Cardiac muscle cell (in vitro differentiated cells and primary cell): ENCODE data around the gene ATAT1. TPM values are rescaled to one million over a fixed set of nuclear protein-coding genes. Genes with fewer than 3 reads are reported as not detected.
A peak's percentile ranks its signal among the peaks of the same experiment; 100 is the strongest.

ENCODE experiments used
- DNase-seq, 2 donors: peaks; one replicate each; pipeline versions ENCODE4 v3.0.0 to v3.0.0-alpha.2; 2010 to 2017; ENCODE audit warnings: low read depth in 1 of 2, low spot score in 1 of 2
- H3K27ac ChIP-seq: fragments of 200-600 bp; sonication (generic); 2 replicates; pipeline ENCODE4 v1.5.1; 2016
- H3K27me3 ChIP-seq: fragments of 200-600 bp; sonication (generic); 2 replicates; pipeline ENCODE4 v1.6.0; 2016; ENCODE audit warnings: control low read depth
- H3K36me3 ChIP-seq: fragments of 200-600 bp; sonication (generic); 2 replicates; pipeline ENCODE4 v1.5.1; 2016; ENCODE audit warnings: control low read depth
- H3K4me1 ChIP-seq: fragments of 200-600 bp; sonication (generic); 2 replicates; pipeline ENCODE4 v1.8.1; 2017; ENCODE audit warnings: low read depth, mild to moderate bottlenecking, mixed run types
- H3K4me3 ChIP-seq: fragments of 200-600 bp; sonication (generic); 2 replicates; pipeline ENCODE4 v1.5.1; 2016; ENCODE audit warnings: mild to moderate bottlenecking
- H3K9me3 ChIP-seq: fragments of 200-600 bp; sonication (generic); 2 replicates; pipeline ENCODE4 v1.5.1; 2017; ENCODE audit warnings: low read depth, mild to moderate bottlenecking, control low read depth
- CTCF ChIP-seq: IDR thresholded peaks from 2 replicates; pipeline ENCODE4 v1.5.1; 2012; ENCODE audit warnings: low read depth, mild to moderate bottlenecking, low read length
- polyA plus RNA-seq: library from polyadenylated mRNA; unstranded; fragments of >200 nt; fragmentation: Nextera tagmentation; extraction: Ambion mirVana; gene quantifications from 2 replicates; pipeline ENCODE4 v1.2.1, GENCODE V29; 2016
- total RNA-seq: library from RNA; depleted of rRNA; stranded (reverse); fragments of >200 nt; gene quantifications from 2 replicates; pipeline ENCODE4 v1.2.3, GENCODE V29; 2016

The ATAT1 gene
- total and polyA plus RNA-seq, 2 experiments from 2014 or later, result 11.2 to 18.0 TPM

DNA sequence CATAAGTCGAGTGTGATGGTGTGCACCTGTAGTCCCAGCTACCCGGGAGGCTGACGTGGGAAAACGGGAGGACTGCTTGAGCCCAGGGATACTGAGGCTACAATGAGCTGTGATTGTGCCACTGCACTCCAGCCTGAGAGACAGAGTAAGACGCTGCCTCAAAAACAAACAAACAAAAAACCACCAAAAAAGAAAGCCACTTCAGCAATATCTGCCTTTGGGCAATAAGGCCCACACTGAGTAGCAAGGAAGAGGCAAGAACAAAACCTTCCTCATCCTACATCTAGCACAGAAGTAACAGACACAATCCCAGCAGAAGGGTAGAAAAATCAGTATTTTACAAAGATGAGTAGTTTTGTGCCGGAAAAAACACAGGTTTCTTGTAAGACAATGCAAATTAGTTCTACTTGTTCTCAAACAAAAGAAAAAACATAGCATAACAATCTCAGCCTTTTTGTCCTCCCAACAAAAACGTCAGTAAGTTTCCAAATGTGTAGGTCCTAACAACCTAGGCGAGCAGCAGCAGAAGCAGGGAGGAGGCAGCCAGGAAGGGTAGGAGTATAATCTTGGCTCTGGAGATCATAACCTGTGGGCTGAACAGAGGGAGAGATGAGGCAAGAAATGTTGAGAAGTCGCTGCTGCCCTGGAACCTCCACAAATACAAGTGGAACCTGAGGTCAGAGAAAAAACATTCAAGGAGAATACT, 15.4 kb upstream of the ATAT1 start:
- no peaks in the 10 kb centered on the region for H3K27me3 ChIP-seq
- no peak for TF ChIP-seq CTCF
- no peak overlapping the region for H3K4me3 ChIP-seq
- no peaks in the 10 kb centered on the region for H3K9me3 ChIP-seq
- H3K27ac ChIP-seq, result peak overlapping the region; percentile 33
- peaks cover 30% of the 10 kb centered on the region for H3K36me3 ChIP-seq
- H3K4me1 ChIP-seq, result peaks cover 13% of the 10 kb centered on the region
- DNase-seq, result peak in 1 of 2 donors; percentile 43

- H3K27me3 ChIP-seq, result no peaks in the 10 kb centered on the region
- no peaks in the 10 kb centered on the region for H3K9me3 ChIP-seq
- no peak for DNase-seq
- no peak for TF ChIP-seq CTCF
- H3K27ac ChIP-seq, result peak overlapping the region; percentile 99
- no peak overlapping the region for H3K4me3 ChIP-seq
- peaks cover 30% of the 10 kb centered on the region for H3K36me3 ChIP-seq
- H3K4me1 ChIP-seq, result peaks cover 13% of the 10 kb centered on the region
Observed at GRCh38 chr6:30611856-30612194, 14.8 kb upstream of the ATAT1 start.

- H3K27ac ChIP-seq, result peak overlapping the region; percentile 99
- H3K36me3 ChIP-seq, result peaks cover 27% of the 10 kb centered on the region
- H3K4me1 ChIP-seq, result peaks cover 13% of the 10 kb centered on the region
- peak; percentile 45 for TF ChIP-seq CTCF
- no peaks in the 10 kb centered on the region for H3K9me3 ChIP-seq
- H3K4me3 ChIP-seq, result no peak overlapping the region
- peak in 1 of 2 donors; percentile 48 for DNase-seq
- no peaks in the 10 kb centered on the region for H3K27me3 ChIP-seq
Observed at GRCh38 chr6:30612213-30612612, 14.5 kb upstream of the ATAT1 start.

- Histone ChIP-seq H3K4me3 (no peak overlapping the region), H3K36me3 (peaks cover 22% of the 10 kb centered on the region), H3K9me3 (no peaks in the 10 kb centered on the region), H3K27ac (peak overlapping the region; percentile 99), H3K27me3 (no peaks in the 10 kb centered on the region), H3K4me1 (peaks cover 13% of the 10 kb centered on the region)
- peak in 1 of 2 donors; percentile 59 for DNase-seq
- no peak for TF ChIP-seq CTCF
Observed at GRCh38 chr6:30612687-30613248, 13.9 kb upstream of the ATAT1 start.

- DNase-seq, result no peak
- no peaks in the 10 kb centered on the region for H3K27me3 ChIP-seq
- H3K36me3 ChIP-seq, result peaks cover 17% of the 10 kb centered on the region
- H3K4me1 ChIP-seq, result peaks cover 15% of the 10 kb centered on the region
- peak overlapping the region; percentile 99 for H3K27ac ChIP-seq
- H3K4me3 ChIP-seq, result no peak overlapping the region
- no peak for TF ChIP-seq CTCF
- no peaks in the 10 kb centered on the region for H3K9me3 ChIP-seq
Observed at GRCh38 chr6:30613251-30614043, 13.2 kb upstream of the ATAT1 start.
